SK-N-SH treated with all-trans-retinoic acid at 6 μM for 48 hours (cell line): ENCODE data around the gene TOP2A.

Experiments used
- ATAC-seq: fragments of 200-7000 bp; cut with Tn5 transposase; 3 replicates; pipeline ENCODE4 v1.9.1; 2020; ENCODE audit warnings: mild to moderate bottlenecking, moderate library complexity
- ARNTL ChIP-seq: fragments of 450-650 bp; formaldehyde crosslinking; IDR thresholded peaks from 2 replicates; pipeline ENCODE4 v1.5.0; 2020; ENCODE audit warnings: low read depth, mild to moderate bottlenecking, moderate library complexity, borderline replicate concordance
- BACH2 ChIP-seq: fragments of 250-450 bp; sonication (Bioruptor Pico); IDR thresholded peaks from 2 replicates; pipeline ENCODE4 v1.9.0; 2021; ENCODE audit warnings: mild to moderate bottlenecking, borderline replicate concordance
- CREB5 ChIP-seq: fragments of 250-450 bp; sonication (Bioruptor Pico); IDR thresholded peaks from 2 replicates; pipeline ENCODE4 v1.5.1; 2020; ENCODE audit warnings: low read depth, mild to moderate bottlenecking, moderate library complexity
- CSDC2 ChIP-seq: fragments of 250-450 bp; sonication (Bioruptor Pico); IDR thresholded peaks from 2 replicates; pipeline ENCODE4 v1.5.0; 2020; ENCODE audit warnings: mild to moderate bottlenecking, moderate library complexity
- ESRRG ChIP-seq: fragments of 250-450 bp; sonication (Bioruptor Pico); IDR thresholded peaks from 2 replicates; pipeline ENCODE4 v1.6.1; 2021; ENCODE audit warnings: mild to moderate bottlenecking
- GLIS3 ChIP-seq: fragments of 250-450 bp; sonication (Bioruptor Pico); IDR thresholded peaks from 2 replicates; pipeline ENCODE4 v1.5.0; 2020; ENCODE audit warnings: mild to moderate bottlenecking, moderate library complexity
- ISL1 ChIP-seq: fragments of 250-450 bp; sonication (Bioruptor Pico); IDR thresholded peaks from 2 replicates; pipeline ENCODE4 v2.1.2; 2022; ENCODE audit warnings: mild to moderate bottlenecking, moderate library complexity
- OSR1 ChIP-seq: fragments of 250-450 bp; sonication (Bioruptor Pico); IDR thresholded peaks from 2 replicates; pipeline ENCODE4 v1.8.0; 2022; ENCODE audit warnings: moderate library complexity, mild to moderate bottlenecking, inconsistent platforms
- PATZ1 ChIP-seq: fragments of 250-450 bp; sonication (Bioruptor Pico); IDR thresholded peaks from 2 replicates; pipeline ENCODE4 v1.8.0; 2020; ENCODE audit warnings: mild to moderate bottlenecking, moderate library complexity, borderline replicate concordance
- POU6F1 ChIP-seq: fragments of 250-450 bp; sonication (Bioruptor Pico); IDR thresholded peaks from 2 replicates; pipeline ENCODE4 v1.8.0; 2021; ENCODE audit warnings: low read depth, mild to moderate bottlenecking, moderate library complexity, borderline replicate concordance
- PPARA ChIP-seq: fragments of 250-450 bp; sonication (Bioruptor Pico); IDR thresholded peaks from 2 replicates; pipeline ENCODE4 v1.5.0; 2020; ENCODE audit warnings: mild to moderate bottlenecking, borderline replicate concordance
- RARB ChIP-seq: fragments of 250-450 bp; sonication (Bioruptor Pico); IDR thresholded peaks from 2 replicates; pipeline ENCODE4 v1.8.0; 2021; ENCODE audit warnings: mild to moderate bottlenecking, moderate library complexity
- SNAI2 ChIP-seq: fragments of 250-450 bp; sonication (Bioruptor Pico); IDR thresholded peaks from 2 replicates; pipeline ENCODE4 v1.5.0; 2020; ENCODE audit warnings: mild to moderate bottlenecking, moderate library complexity
- TOX ChIP-seq: fragments of 250-450 bp; sonication (Bioruptor Pico); IDR thresholded peaks from 2 replicates; pipeline ENCODE4 v1.8.0; 2021; ENCODE audit warnings: mild to moderate bottlenecking, moderate library complexity, borderline replicate concordance
- ZC3H10 ChIP-seq: fragments of 250-450 bp; sonication (Bioruptor Pico); IDR thresholded peaks from 2 replicates; pipeline ENCODE4 v1.5.1; 2021; ENCODE audit warnings: mild to moderate bottlenecking, moderate library complexity
- ZFP30 ChIP-seq: fragments of 450-650 bp; formaldehyde crosslinking; IDR thresholded peaks from 2 replicates; pipeline ENCODE4 v1.5.0; 2022; ENCODE audit warnings: mild to moderate bottlenecking, moderate library complexity
- ZNF565 ChIP-seq: fragments of 450-650 bp; formaldehyde crosslinking; conservative IDR thresholded peaks from 2 replicates; pipeline ENCODE4 v1.5.0; 2020; ENCODE audit warnings: low read depth, mild to moderate bottlenecking, moderate library complexity
- ZNF70 ChIP-seq: fragments of 450-650 bp; formaldehyde crosslinking; IDR thresholded peaks from 2 replicates; pipeline ENCODE4 v1.5.0; 2020; ENCODE audit warnings: mild to moderate bottlenecking, moderate library complexity
- ZNF8 ChIP-seq: fragments of 450-650 bp; formaldehyde crosslinking; IDR thresholded peaks from 2 replicates; pipeline ENCODE4 v1.5.0; 2020; ENCODE audit warnings: mild to moderate bottlenecking, moderate library complexity
- TF ChIP-seq, protein P1 (sequence below): fragments of 250-450 bp; sonication (Bioruptor Pico); IDR thresholded peaks from 2 replicates; pipeline ENCODE4 v1.5.1; 2021; ENCODE audit warnings: mild to moderate bottlenecking, moderate library complexity
- TF ChIP-seq, protein P2 (sequence below): fragments of 250-450 bp; sonication (Bioruptor Pico); IDR thresholded peaks from 2 replicates; pipeline ENCODE4 v1.5.0; 2020; ENCODE audit warnings: mild to moderate bottlenecking, moderate library complexity

The TOP2A gene

GRCh38 chr17:40433551-40434415 lies 16.1 kb upstream of the TOP2A start:
- peak; percentile 89 for ATAC-seq
- no peak for TF ChIP-seq CSDC2
- no peak for TF ChIP-seq ARNTL
- no peak for TF ChIP-seq PATZ1 (CRISPR knock-in tag)
- no peak for TF ChIP-seq ZNF8 (CRISPR knock-in tag)
- TF ChIP-seq TOX (CRISPR knock-in tag), result no peak

- peak; percentile 79 for ATAC-seq
- TF ChIP-seq, protein P1, sequence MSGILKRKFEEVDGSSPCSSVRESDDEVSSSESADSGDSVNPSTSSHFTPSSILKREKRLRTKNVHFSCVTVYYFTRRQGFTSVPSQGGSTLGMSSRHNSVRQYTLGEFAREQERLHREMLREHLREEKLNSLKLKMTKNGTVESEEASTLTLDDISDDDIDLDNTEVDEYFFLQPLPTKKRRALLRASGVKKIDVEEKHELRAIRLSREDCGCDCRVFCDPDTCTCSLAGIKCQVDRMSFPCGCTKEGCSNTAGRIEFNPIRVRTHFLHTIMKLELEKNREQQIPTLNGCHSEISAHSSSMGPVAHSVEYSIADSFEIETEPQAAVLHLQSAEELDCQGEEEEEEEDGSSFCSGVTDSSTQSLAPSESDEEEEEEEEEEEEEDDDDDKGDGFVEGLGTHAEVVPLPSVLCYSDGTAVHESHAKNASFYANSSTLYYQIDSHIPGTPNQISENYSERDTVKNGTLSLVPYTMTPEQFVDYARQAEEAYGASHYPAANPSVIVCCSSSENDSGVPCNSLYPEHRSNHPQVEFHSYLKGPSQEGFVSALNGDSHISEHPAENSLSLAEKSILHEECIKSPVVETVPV (CRISPR knock-in tag), result no peak
- TF ChIP-seq, protein P2, sequence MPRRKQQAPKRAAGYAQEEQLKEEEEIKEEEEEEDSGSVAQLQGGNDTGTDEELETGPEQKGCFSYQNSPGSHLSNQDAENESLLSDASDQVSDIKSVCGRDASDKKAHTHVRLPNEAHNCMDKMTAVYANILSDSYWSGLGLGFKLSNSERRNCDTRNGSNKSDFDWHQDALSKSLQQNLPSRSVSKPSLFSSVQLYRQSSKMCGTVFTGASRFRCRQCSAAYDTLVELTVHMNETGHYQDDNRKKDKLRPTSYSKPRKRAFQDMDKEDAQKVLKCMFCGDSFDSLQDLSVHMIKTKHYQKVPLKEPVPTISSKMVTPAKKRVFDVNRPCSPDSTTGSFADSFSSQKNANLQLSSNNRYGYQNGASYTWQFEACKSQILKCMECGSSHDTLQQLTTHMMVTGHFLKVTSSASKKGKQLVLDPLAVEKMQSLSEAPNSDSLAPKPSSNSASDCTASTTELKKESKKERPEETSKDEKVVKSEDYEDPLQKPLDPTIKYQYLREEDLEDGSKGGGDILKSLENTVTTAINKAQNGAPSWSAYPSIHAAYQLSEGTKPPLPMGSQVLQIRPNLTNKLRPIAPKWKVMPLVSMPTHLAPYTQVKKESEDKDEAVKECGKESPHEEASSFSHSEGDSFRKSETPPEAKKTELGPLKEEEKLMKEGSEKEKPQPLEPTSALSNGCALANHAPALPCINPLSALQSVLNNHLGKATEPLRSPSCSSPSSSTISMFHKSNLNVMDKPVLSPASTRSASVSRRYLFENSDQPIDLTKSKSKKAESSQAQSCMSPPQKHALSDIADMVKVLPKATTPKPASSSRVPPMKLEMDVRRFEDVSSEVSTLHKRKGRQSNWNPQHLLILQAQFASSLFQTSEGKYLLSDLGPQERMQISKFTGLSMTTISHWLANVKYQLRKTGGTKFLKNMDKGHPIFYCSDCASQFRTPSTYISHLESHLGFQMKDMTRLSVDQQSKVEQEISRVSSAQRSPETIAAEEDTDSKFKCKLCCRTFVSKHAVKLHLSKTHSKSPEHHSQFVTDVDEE (CRISPR knock-in tag), result 0 out of 2 replicates have a peak, but pooled peaks have one; percentile 29
- no peak for TF ChIP-seq ZFP30 (CRISPR knock-in tag)
Observed at GRCh38 chr17:40432864-40433528, 15.3 kb upstream of the TOP2A start.

- no peak for ATAC-seq
- no peak for TF ChIP-seq OSR1 (CRISPR knock-in tag)
- no peak for TF ChIP-seq GLIS3 (CRISPR knock-in tag)
- TF ChIP-seq PPARA (CRISPR knock-in tag), result no peak
- no peak for TF ChIP-seq ESRRG (CRISPR knock-in tag)
- TF ChIP-seq ZNF565, result no peak
- no peak for TF ChIP-seq BACH2 (CRISPR knock-in tag)
- no peak for TF ChIP-seq TOX (CRISPR knock-in tag)
- TF ChIP-seq PATZ1 (CRISPR knock-in tag), result no peak
- TF ChIP-seq ZFP30 (CRISPR knock-in tag), result no peak
- TF ChIP-seq POU6F1 (CRISPR knock-in tag), result no peak
- no peak for TF ChIP-seq ZNF8 (CRISPR knock-in tag)
- no peak for TF ChIP-seq ZNF70 (CRISPR knock-in tag)
- no peak for TF ChIP-seq SNAI2
- TF ChIP-seq, protein P2 (CRISPR knock-in tag), result no peak
- no peak for TF ChIP-seq ISL1 (CRISPR knock-in tag)
- TF ChIP-seq RARB (CRISPR knock-in tag), result no peak
- TF ChIP-seq ZC3H10 (CRISPR knock-in tag), result no peak
- TF ChIP-seq CREB5 (CRISPR knock-in tag), result no peak
Observed at GRCh38 chr17:40431231-40431602, 13.5 kb upstream of the TOP2A start.
